Activated T-cell treated with anti-CD3 and anti-CD28 coated beads, Interleukin-2, amount 50 U/mL, for 48 hours (primary cell): ENCODE measurements around the gene SH3RF3.

Experiments used
- DNase-seq, 2 experiments: peaks; one replicate each; pipeline ENCODE4 v3.0.0-alpha.2; 2020

The SH3RF3 gene

GRCh38 chr2:109460553-109461324, 331.7 kb downstream of the SH3RF3 start:
- no peak for DNase-seq

GRCh38 chr2:109463236-109463635, 334.2 kb downstream of the SH3RF3 start:
- no peak for DNase-seq

DNA sequence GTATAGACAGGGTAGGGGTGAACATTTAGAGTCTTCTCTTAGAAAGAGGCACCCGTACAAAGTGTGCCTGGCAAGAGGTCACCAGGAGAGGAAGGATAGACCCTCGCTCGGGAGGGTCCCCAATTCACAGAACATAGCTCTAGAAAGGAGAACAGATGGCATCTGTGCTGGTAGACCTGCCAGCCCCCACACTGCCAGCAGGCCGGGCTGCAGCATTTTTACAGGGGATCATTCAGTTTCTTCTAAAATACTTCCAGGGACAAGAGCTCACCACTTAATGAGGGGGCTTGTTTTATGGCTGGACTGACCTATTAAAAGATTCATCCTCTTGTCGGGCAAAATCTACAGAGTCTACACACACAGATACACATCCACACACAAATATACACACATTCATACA, 334.9 kb downstream of the SH3RF3 start:
- DNase-seq, result no peak

DNA sequence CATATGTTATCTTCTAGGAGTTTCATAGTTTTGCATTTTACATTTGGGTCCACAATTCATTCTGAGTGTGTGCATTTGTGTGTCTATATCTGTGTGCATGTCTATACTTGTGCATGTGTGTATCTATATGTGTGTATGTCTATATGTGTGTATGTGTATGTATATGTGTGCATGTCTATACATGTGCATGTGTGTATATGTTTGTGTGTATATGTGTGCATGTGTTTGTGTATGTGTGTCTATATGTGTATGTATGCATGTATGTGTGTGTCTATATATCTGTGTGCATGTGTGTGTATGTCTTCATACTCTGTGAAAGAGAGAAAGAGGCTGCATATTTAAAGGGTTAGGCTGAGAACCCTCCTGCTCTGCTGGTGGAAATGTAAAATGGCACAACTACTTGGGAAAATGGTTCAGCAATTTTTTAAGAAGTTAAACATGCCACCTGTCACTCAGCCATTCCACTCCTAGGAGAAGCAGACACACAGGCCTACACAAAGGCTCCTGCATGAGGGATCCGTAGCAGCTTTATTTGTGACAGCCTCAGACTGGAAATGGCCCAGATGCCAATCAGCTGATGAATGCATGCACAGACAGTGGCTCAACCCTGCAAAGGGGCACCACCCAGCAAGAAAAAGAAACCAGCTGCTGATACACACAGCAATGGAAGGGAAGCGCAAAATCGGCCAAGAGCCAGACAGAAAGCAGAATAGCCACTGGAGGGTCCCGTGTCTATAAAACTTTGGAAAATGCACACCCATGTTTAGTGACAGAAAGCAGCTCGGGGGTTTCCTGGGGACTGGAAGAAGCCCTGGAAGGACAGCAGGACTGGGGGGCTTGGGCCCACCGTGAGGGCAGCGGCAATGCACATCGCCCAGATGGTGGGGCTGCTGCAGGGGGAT, 337.9 kb downstream of the SH3RF3 start:
- no peak for DNase-seq

- no peak for DNase-seq
Observed at GRCh38 chr2:109467701-109468100, 338.7 kb downstream of the SH3RF3 start.

- no peak for DNase-seq
Observed at GRCh38 chr2:109468893-109469292, 339.9 kb downstream of the SH3RF3 start.

GRCh38 chr2:109471658-109472057, 342.7 kb downstream of the SH3RF3 start:
- no peak for DNase-seq

GRCh38 chr2:109472331-109472959, 343.4 kb downstream of the SH3RF3 start:
- DNase-seq, result no peak

DNA sequence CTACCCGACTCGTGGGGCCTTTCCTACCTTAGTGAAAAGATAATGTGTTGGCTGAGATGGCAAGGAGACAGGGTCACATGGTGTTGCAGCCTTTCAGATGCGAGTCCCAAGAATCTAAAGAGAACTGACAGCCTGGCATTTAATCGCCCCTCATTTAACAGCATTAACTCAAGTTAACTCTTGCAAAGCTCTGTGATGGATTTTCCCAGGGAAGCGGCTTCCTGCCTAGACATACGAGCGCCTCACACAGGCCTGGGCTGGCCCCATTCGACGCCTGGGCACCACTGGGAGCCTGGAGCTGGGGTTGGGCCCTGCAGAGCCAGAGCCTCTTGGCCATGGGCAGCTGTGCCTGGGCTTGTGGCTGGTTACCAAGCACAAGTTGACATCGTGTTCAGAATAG, 344.0 kb downstream of the SH3RF3 start:
- DNase-seq, result no peak

- no peak for DNase-seq
Observed at GRCh38 chr2:109473616-109474318, 344.8 kb downstream of the SH3RF3 start.

DNA sequence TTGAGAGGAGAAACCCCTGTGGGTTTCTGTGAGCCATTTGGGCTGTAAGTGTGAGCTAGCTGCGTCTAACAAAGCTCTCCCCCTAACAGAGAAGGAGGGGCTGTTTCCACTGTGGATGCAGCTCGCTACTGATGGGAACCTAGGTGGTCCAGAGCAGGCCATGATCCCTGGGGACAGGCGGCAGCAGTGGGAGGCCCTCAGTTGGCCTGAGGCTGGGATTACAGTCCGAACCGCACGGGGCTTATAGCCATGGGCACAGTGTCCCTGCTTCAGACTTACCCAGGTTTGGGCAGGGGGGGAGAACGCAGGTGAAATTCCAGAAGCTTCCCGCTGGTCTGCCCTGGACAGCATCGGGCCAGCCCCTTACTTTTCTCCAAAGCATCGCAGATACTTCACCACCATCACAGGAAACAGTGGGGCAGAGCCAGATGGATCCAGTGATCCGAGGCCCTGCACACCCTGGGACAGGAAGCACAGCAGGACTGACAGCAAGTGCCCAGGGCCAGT, 345.4 kb downstream of the SH3RF3 start:
- no peak for DNase-seq

DNA sequence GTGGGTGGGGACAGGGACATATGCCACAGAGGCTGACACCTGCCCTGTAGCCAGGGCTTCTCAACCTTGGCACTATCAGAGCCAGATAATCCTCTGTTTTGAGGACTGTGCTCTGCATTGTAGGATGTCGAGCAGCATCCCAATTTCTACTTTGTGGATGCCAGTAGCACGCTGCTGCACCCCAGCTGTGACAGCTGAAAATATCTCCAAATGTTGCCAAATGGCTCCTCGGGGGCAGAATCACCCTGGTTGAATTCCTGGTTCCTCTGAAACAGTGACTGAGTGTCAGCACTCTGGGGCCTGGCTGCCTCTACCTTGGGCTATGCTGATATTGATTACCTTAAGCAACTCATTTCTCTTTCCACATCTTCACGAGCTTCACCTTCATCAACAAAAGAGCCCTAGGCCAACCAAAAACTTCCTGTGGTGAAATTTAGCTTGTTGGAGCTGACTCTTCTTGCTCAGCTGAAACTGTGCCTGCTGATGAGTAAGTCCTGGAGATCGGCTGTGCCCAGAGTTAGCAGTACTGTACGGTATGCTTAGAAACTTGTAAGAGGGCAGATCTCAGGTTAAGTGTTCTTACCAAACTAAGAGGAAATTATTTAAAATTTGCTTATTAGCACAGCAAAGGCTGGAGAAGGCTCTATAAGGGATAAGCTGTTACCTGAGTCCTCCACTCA, 346.7 kb downstream of the SH3RF3 start:
- DNase-seq, result peak in 1 of 2 experiments; percentile 29

DNA sequence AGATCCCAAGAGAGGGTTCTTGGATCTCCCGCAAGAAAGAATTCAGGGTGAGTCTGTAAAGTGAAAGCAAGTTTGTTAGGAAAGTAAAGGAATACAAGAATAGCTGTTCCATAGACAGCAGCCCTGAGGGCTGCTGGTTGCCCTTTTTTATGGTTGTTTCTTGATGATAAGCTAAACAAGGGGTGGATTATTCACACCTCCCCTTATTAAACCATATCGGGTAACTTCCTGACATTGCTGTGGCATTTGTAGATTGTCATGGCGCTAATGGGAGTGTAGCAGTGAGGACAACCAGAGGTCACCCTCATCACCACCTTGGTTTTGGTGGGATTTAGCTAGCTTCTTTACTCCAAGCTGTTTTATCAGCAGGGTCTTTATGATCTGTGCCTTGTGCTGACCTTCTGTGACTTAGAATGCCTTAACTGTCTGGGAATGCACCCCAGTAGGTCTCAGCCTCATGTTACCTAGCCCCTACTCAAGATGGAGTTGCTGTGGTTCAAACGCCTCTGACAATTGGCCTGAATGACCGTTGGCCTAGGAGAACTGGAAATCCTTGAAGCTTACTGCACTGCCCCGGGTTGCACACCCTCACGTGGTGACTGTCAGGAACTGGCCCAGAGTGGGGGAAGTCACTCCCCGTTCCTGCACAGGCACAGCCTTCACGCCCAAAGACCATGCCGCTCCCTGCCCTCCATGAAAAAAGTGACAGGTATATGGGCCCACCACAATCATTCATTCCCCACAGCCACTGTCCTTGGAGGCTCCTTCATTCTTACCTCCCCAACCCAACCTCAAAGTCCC, 347.8 kb downstream of the SH3RF3 start:
- no peak for DNase-seq

DNA sequence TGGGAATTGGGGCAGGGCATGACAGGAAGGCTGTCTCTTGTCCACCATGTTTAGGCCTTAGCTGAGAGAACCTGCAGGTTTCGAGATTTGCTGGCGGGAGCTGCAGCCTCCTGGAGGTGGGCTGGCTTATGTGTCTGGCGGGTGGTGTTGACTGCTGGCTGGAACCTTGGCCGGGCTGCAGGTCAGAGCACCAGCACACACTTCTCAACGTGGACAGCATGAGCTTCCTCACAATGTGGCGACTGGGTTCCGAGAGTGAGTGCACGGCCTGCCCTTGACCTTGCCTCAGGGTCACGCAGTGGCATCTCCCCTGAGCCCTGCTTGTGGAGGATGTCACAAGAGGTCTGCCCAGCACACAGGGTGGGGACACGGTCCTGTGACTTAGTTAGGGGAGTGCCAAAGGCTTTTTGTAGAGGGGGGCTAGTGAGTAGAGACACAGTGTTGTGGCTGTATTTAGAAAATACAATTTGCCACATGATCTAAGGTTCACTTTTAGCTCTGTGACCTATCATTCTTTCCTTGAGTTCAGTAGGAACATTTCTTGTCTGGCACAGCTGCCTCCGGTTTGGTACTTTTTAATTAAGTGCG, 350.0 kb downstream of the SH3RF3 start:
- DNase-seq, result no peak

- DNase-seq, result no peak
Observed at GRCh38 chr2:109479804-109480203, 350.8 kb downstream of the SH3RF3 start.

GRCh38 chr2:109480486-109481195, 351.6 kb downstream of the SH3RF3 start:
- DNase-seq, result no peak

DNA sequence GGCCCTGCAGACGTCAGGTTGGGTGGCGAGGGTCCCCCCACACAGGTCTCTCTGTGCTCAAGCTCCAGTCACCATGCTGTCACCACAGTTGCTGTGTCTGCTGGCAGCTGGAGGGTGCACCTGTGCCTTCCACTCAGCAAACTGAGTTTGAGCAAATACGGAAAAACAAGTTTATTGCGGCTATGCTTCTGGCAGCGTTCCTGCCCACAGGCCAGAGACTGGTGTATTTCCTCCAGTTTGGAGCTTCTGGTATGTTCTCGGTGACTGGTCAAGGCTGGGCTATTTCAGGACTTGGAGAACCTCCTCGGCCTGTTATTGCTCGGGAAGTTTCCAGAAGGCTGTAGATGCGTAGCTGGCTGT, 352.2 kb downstream of the SH3RF3 start:
- DNase-seq, result no peak

GRCh38 chr2:109481599-109481998, 352.6 kb downstream of the SH3RF3 start:
- no peak for DNase-seq

GRCh38 chr2:109482361-109482861, 353.4 kb downstream of the SH3RF3 start:
- DNase-seq, result no peak
